OCI-LY3 (cell line): Measurements from ENCODE around the gene FUT2.

Source experiments
- CTCF ChIP-seq: fragments of 200-600, 300-600 bp; sonication (generic); IDR thresholded peaks from 2 replicates; pipeline ENCODE4 v1.5.1; 2014; ENCODE audit warnings: antibody characterized with exemption, low read length, low read depth
- EZH2phosphoT487 ChIP-seq: fragments of 200-600 bp; shearing (Covaris generic); IDR thresholded peaks from 2 replicates; pipeline ENCODE4 v1.6.1; 2018; ENCODE audit warnings: antibody characterized with exemption, mixed run types, low read depth

- TF ChIP-seq CTCF, result no peak
- TF ChIP-seq EZH2phosphoT487, result no peak
These were observed 32.1 kb upstream of the FUT2 start for GRCh38 chr19:48663667-48664066.
